GM18498 (cell line): Measurements from ENCODE around the gene NUDT3.

ENCODE experiments used
- ATAC-seq: cut with Tn5 transposase; IDR thresholded peaks from one replicate; pipeline ENCODE4 v1.9.1; 2021; ENCODE audit warnings: mild to moderate bottlenecking, moderate library complexity; ENCODE audit not compliant: unreplicated experiment

Gene NUDT3

DNA sequence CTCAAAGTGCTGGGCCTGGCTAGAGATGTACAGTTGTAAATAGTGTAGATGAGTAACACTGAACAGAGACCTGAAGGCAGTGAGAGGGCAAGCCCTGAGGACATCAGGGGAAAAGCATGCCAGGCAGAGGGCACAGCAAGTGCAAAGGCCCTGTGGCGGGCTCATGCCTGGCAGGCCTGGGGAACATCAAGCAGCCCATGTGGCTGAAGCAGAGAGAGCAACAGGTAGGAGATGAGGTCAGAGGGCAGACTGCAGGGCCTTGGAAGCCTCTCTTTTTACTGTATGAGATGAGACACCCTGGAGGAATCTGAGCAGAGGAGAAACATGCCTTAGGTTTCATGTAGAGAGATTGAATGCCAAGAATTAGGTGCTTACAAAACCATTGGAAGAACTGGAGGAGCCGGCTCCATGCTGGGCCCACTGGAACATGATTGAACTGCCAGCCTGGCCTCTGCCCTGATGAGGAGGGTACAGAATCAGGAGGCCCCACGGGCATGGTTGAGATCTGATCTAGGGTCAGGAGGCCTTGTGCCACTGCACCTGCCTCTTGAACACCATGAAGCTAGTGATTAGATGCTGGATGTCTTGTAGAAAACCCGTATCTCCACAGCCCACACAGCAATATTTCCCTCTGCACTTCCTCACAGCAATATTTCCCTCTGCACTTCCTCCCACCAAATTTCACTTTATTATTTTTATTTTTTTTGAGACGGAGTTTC, 161.7 kb downstream of the NUDT3 start:
- ATAC-seq, result no peak

DNA sequence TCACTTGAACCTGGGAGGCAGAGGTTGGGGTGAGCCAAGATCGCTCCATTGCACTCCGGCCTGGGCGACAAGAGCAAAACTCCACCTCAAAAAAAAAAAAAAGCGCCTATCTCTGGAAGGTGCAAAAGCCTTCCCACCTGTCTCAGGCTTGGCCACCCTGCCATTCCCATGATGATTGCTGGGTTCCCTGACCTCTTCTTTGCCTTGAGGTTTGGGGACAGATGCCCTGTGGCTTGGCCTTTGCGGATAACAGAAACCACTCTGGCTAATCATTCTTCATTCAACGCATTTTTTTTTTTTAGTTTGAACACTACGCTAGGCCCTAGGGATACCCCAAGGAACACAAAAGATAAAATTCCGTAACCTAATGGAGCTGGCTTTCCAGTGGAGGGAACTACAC, 162.6 kb downstream of the NUDT3 start:
- ATAC-seq, result no peak
